ENCODE results near the gene USH1G.

Gene USH1G

DNA sequence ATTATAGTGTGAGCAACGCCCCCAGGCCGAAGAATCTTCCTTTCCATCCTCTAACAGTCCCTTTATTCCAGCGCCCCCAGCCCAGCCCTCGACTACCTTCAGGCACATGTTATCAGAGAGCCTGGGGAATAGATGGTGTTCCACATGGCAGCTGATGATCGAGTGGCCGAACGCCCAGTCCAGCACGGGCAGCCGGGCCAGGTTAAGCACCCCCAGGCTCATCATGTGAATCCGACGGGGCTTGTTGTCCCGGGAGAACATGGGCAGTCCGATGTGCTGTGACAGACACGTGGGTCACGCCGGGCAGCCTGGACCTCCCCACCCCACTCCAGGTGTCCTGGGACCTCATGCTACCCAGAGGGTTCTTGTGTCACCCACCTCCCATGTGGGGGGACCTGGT is 43.7 kb downstream of the USH1G start:
- H2AFZ ChIP-seq (ENCODE audit: low read length): no peak overlapping the region
- no peak overlapping the region for H2AK5ac ChIP-seq (ENCODE audit: low read depth, low read length)
- H3K4me1 ChIP-seq (ENCODE audit: control insufficient read depth in 2 of 2, insufficient read depth in 1 of 2, low read depth in 1 of 2, low read length in 2 of 2): peaks cover 0 to 7% of the 10 kb centered on the region in 2 donors
- H3K27ac ChIP-seq (replicated peaks; ENCODE audit: low read length): no peak overlapping the region
- H3K4me2 ChIP-seq (ENCODE audit: insufficient read depth, low read length, poor library complexity, severe bottlenecking): no peak overlapping the region
- no peak overlapping the region for H3K14ac ChIP-seq (ENCODE audit: low read length)
- H3K4ac ChIP-seq (ENCODE audit: low read length): no peak overlapping the region
- H3K9ac ChIP-seq (ENCODE audit: low read depth, low read length, poor library complexity): no peak overlapping the region
- H3K4me3 ChIP-seq (ENCODE audit: low read length in 2 of 2): no peak overlapping the region
- peaks cover 0 to 69% (median 0%) of the 10 kb centered on the region in 3 experiments for H3K27me3 ChIP-seq (ENCODE audit: control insufficient read depth in 3 of 3, insufficient read depth in 3 of 3, low read depth in 1 of 3, low read length in 3 of 3)
- no peak for DNase-seq (ENCODE audit: low spot score)
- no peak overlapping the region for H2BK120ac ChIP-seq (ENCODE audit: low read depth, low read length)
- no peak overlapping the region for H3K23ac ChIP-seq (ENCODE audit: low read depth, low read length, poor library complexity)
- no peak overlapping the region for H4K8ac ChIP-seq (ENCODE audit: low read depth, low read length)
- H2BK12ac ChIP-seq (ENCODE audit: low read length): no peak overlapping the region
- WGBS, 2 donors (ENCODE audit: extremely low coverage in 2 of 2, insufficient read length in 2 of 2, insufficient replicate concordance in 1 of 2): no CpG with 5 or more reads among the region's 16 CpGs
- H2BK5ac ChIP-seq (ENCODE audit: low read length): no peak overlapping the region
- no peak overlapping the region for H4K91ac ChIP-seq (ENCODE audit: low read depth, low read length, poor library complexity)
- H3K36me3 ChIP-seq (replicated peaks in 1 of 2; ENCODE audit: control insufficient read depth in 2 of 2, insufficient read depth in 2 of 2, low read length in 2 of 2): no peaks in the 10 kb centered on the region
- H2BK15ac ChIP-seq (ENCODE audit: low read length): no peak overlapping the region
- H3K79me1 ChIP-seq (ENCODE audit: low read depth, low read length): no peaks in the 10 kb centered on the region
- H3K18ac ChIP-seq (ENCODE audit: low read length): no peak overlapping the region
- no peaks in the 10 kb centered on the region for H3K9me3 ChIP-seq (replicated peaks in 1 of 2; ENCODE audit: control insufficient read depth in 2 of 2, insufficient read depth in 1 of 2, low read depth in 1 of 2, low read length in 2 of 2)

- Histone ChIP-seq H2AFZ (ENCODE audit: low read length) (no peak overlapping the region), H4K91ac (ENCODE audit: low read depth, low read length, poor library complexity) (no peak overlapping the region), H3K27ac (replicated peaks; ENCODE audit: low read length) (no peak overlapping the region), H2BK15ac (ENCODE audit: low read length) (peak overlapping the region; percentile 14), H3K79me1 (ENCODE audit: low read depth, low read length) (no peaks in the 10 kb centered on the region), H2AK5ac (ENCODE audit: low read depth, low read length) (peak overlapping the region; percentile 43), H3K14ac (ENCODE audit: low read length) (no peak overlapping the region), H3K4me2 (ENCODE audit: insufficient read depth, low read length, poor library complexity, severe bottlenecking) (no peak overlapping the region), H3K36me3 (replicated peaks in 1 of 2; ENCODE audit: control insufficient read depth in 2 of 2, insufficient read depth in 2 of 2, low read length in 2 of 2) (no peaks in the 10 kb centered on the region), H2BK120ac (ENCODE audit: low read depth, low read length) (no peak overlapping the region), H3K9me3 (replicated peaks in 1 of 2; ENCODE audit: control insufficient read depth in 2 of 2, insufficient read depth in 1 of 2, low read depth in 1 of 2, low read length in 2 of 2) (no peaks in the 10 kb centered on the region), H3K27me3 (ENCODE audit: control insufficient read depth in 3 of 3, insufficient read depth in 3 of 3, low read depth in 1 of 3, low read length in 3 of 3) (peaks cover 0 to 65% (median 0%) of the 10 kb centered on the region in 3 experiments), H3K23ac (ENCODE audit: low read depth, low read length, poor library complexity) (no peak overlapping the region), H3K4ac (ENCODE audit: low read length) (no peak overlapping the region), H3K4me1 (ENCODE audit: control insufficient read depth in 2 of 2, insufficient read depth in 1 of 2, low read depth in 1 of 2, low read length in 2 of 2) (peaks cover 4 to 9% of the 10 kb centered on the region in 2 donors), H2BK5ac (ENCODE audit: low read length) (no peak overlapping the region), H4K8ac (ENCODE audit: low read depth, low read length) (no peak overlapping the region), H2BK12ac (ENCODE audit: low read length) (no peak overlapping the region), H3K9ac (ENCODE audit: low read depth, low read length, poor library complexity) (no peak overlapping the region), H3K4me3 (ENCODE audit: low read length in 2 of 2) (no peak overlapping the region), H3K18ac (ENCODE audit: low read length) (no peak overlapping the region)
- no CpG with 5 or more reads among the region's 2 CpGs for WGBS, 2 donors (ENCODE audit: extremely low coverage in 2 of 2, insufficient read length in 2 of 2, insufficient replicate concordance in 1 of 2)
- no peak for DNase-seq (ENCODE audit: low spot score)
Observed at GRCh38 chr17:74878658-74879057, 44.4 kb downstream of the USH1G start.

DNA sequence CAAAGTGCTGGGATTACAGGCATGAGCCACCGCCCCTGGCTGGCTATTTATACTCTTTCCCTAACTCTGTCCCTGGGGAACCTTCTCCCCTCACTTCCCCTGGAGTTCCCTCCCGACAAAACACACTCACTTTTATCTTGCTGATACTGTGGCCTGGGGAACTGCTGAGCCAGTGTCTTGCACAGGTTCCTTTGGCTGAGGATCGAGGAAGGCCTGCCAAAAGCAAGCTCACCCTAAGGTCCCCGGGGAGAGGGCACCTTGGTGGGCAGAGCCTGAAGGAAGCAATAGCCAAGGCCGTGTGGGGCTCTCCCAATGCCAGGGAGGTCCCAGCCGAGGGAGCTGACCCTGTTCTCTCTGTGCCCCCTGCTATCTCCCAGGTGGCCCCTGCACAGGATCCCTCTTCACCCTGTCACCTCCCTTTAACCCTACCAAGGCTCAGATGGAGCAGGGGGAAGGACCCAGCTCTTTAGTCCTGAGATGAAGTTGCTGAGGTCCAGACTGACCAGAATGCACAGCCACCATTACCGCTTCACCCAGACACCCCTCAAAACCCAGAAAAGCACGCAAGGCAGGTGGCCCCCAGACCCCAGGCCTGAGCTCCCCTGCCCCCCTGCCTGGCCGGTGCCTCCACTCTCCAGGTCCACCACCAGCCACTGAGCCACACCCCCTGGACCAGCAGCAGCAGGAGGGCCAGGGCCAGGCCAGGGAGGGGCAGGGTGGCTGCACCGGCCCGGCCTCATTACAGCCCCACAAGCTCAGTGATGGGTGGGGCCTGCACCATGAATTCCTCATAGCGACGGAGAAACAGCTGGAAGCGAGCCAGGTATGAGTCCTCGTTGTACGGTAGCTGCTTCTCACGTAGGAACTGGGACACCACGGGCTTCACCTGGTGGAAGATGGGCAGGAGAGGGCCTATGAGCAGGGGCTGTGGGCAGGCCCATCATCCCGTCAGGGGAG is 45.2 kb downstream of the USH1G start:
- Histone ChIP-seq H3K9me3 (replicated peaks in 1 of 2; ENCODE audit: control insufficient read depth in 2 of 2, insufficient read depth in 1 of 2, low read depth in 1 of 2, low read length in 2 of 2) (no peaks in the 10 kb centered on the region), H3K4me3 (ENCODE audit: low read length in 2 of 2) (no peak overlapping the region), H4K91ac (ENCODE audit: low read depth, low read length, poor library complexity) (no peak overlapping the region), H3K9ac (ENCODE audit: low read depth, low read length, poor library complexity) (peak overlapping the region; percentile 9), H2AFZ (ENCODE audit: low read length) (no peak overlapping the region), H3K79me1 (ENCODE audit: low read depth, low read length) (no peaks in the 10 kb centered on the region), H2AK5ac (ENCODE audit: low read depth, low read length) (peak overlapping the region; percentile 43), H3K27me3 (ENCODE audit: control insufficient read depth in 3 of 3, insufficient read depth in 3 of 3, low read depth in 1 of 3, low read length in 3 of 3) (peaks cover 0 to 59% (median 0%) of the 10 kb centered on the region in 3 experiments), H2BK5ac (ENCODE audit: low read length) (no peak overlapping the region), H3K14ac (ENCODE audit: low read length) (no peak overlapping the region), H3K23ac (ENCODE audit: low read depth, low read length, poor library complexity) (peak overlapping the region; percentile 34), H4K8ac (ENCODE audit: low read depth, low read length) (no peak overlapping the region), H2BK12ac (ENCODE audit: low read length) (no peak overlapping the region), H3K18ac (ENCODE audit: low read length) (no peak overlapping the region), H3K4me2 (ENCODE audit: insufficient read depth, low read length, poor library complexity, severe bottlenecking) (no peak overlapping the region), H3K27ac (replicated peaks; ENCODE audit: low read length) (no peak overlapping the region), H3K4me1 (ENCODE audit: control insufficient read depth in 2 of 2, insufficient read depth in 1 of 2, low read depth in 1 of 2, low read length in 2 of 2) (peaks cover 4 to 8% of the 10 kb centered on the region in 2 donors), H3K36me3 (replicated peaks in 1 of 2; ENCODE audit: control insufficient read depth in 2 of 2, insufficient read depth in 2 of 2, low read length in 2 of 2) (no peaks in the 10 kb centered on the region), H2BK120ac (ENCODE audit: low read depth, low read length) (no peak overlapping the region), H3K4ac (ENCODE audit: low read length) (no peak overlapping the region), H2BK15ac (ENCODE audit: low read length) (peak overlapping the region; percentile 14)
- DNase-seq (ENCODE audit: low spot score): no peak
- WGBS, 2 donors (ENCODE audit: extremely low coverage in 2 of 2, insufficient read length in 2 of 2, insufficient replicate concordance in 1 of 2): no CpG with 5 or more reads among the region's 19 CpGs

GRCh38 chr17:74875977-74876593 is 47.0 kb downstream of the USH1G start:
- H3K4me1 ChIP-seq (ENCODE audit: control insufficient read depth in 2 of 2, insufficient read depth in 1 of 2, low read depth in 1 of 2, low read length in 2 of 2): peaks cover 12 to 13% of the 10 kb centered on the region in 2 donors
- no CpG with 5 or more reads among the region's 6 CpGs for WGBS, 2 donors (ENCODE audit: extremely low coverage in 2 of 2, insufficient read length in 2 of 2, insufficient replicate concordance in 1 of 2)
- H2BK15ac ChIP-seq (ENCODE audit: low read length): no peak overlapping the region
- H2BK120ac ChIP-seq (ENCODE audit: low read depth, low read length): no peak overlapping the region
- no peak overlapping the region for H3K4ac ChIP-seq (ENCODE audit: low read length)
- H4K8ac ChIP-seq (ENCODE audit: low read depth, low read length): no peak overlapping the region
- peaks cover 0 to 47% (median 0%) of the 10 kb centered on the region in 3 experiments for H3K27me3 ChIP-seq (ENCODE audit: control insufficient read depth in 3 of 3, insufficient read depth in 3 of 3, low read depth in 1 of 3, low read length in 3 of 3)
- H3K14ac ChIP-seq (ENCODE audit: low read length): no peak overlapping the region
- H3K4me3 ChIP-seq (ENCODE audit: low read length in 2 of 2): no peak overlapping the region
- no peaks in the 10 kb centered on the region for H3K9me3 ChIP-seq (replicated peaks in 1 of 2; ENCODE audit: control insufficient read depth in 2 of 2, insufficient read depth in 1 of 2, low read depth in 1 of 2, low read length in 2 of 2)
- H2BK5ac ChIP-seq (ENCODE audit: low read length): no peak overlapping the region
- no peak overlapping the region for H3K4me2 ChIP-seq (ENCODE audit: insufficient read depth, low read length, poor library complexity, severe bottlenecking)
- no peak overlapping the region for H4K91ac ChIP-seq (ENCODE audit: low read depth, low read length, poor library complexity)
- peaks cover 4% of the 10 kb centered on the region for H3K79me1 ChIP-seq (ENCODE audit: low read depth, low read length)
- no peak overlapping the region for H3K9ac ChIP-seq (ENCODE audit: low read depth, low read length, poor library complexity)
- no peak overlapping the region for H3K23ac ChIP-seq (ENCODE audit: low read depth, low read length, poor library complexity)
- no peak overlapping the region for H3K18ac ChIP-seq (ENCODE audit: low read length)
- no peak overlapping the region for H3K27ac ChIP-seq (replicated peaks; ENCODE audit: low read length)
- no peak overlapping the region for H2BK12ac ChIP-seq (ENCODE audit: low read length)
- DNase-seq (ENCODE audit: low spot score): no peak
- H3K36me3 ChIP-seq (replicated peaks in 1 of 2; ENCODE audit: control insufficient read depth in 2 of 2, insufficient read depth in 2 of 2, low read length in 2 of 2): peaks cover 0 to 8% of the 10 kb centered on the region in 2 donors
- peak overlapping the region; percentile 58 for H2AFZ ChIP-seq (ENCODE audit: low read length)
- no peak overlapping the region for H2AK5ac ChIP-seq (ENCODE audit: low read depth, low read length)

All from neuronal stem cell (in vitro differentiated cells).